Cardiac fibroblast (primary cell): ENCODE results near the gene MSMO1.
A peak's percentile ranks its signal among the peaks of the same experiment; 100 is the strongest.

Source experiments
- DNase-seq, 2 donors: peaks; one replicate each; pipeline versions ENCODE4 v3.0.0 to v3.0.0-alpha.2; 2010; ENCODE audit warnings: low read depth in 2 of 2
- H3K4me3 ChIP-seq, 2 donors: replicated peaks in 1 of 2; 1 replicate in 1 of 2; 2 replicates in 1 of 2; pipeline ENCODE4 v1.5.1; 2011; ENCODE audit warnings: low read depth in 2 of 2, low read length in 2 of 2, mild to moderate bottlenecking in 2 of 2, moderate library complexity in 1 of 2
- CTCF ChIP-seq: IDR thresholded peaks from one replicate; pipeline ENCODE4 v1.5.1; 2011; ENCODE audit warnings: low read depth, mild to moderate bottlenecking, low read length, inconsistent platforms

The MSMO1 gene

GRCh38 chr4:165324918-165325304 is 2.6 kb upstream of the MSMO1 start:
- TF ChIP-seq CTCF = no peak
- no peak overlapping the region for H3K4me3 ChIP-seq
- no peak for DNase-seq

GRCh38 chr4:165325732-165326512 is 1.5 kb upstream of the MSMO1 start:
- DNase-seq = peak; percentile 75 to 84
- H3K4me3 ChIP-seq = peak overlapping the region in 1 of 2 donors; percentile 3
- TF ChIP-seq CTCF = no peak

- peak overlapping the region; percentile 51 to 57 for H3K4me3 ChIP-seq
- no peak for TF ChIP-seq CTCF
- DNase-seq = peak in 1 of 2 donors; percentile 54
Measured at GRCh38 chr4:165326831-165327210, 648 bp upstream of the MSMO1 start.

- no peak for DNase-seq
- TF ChIP-seq CTCF = no peak
- H3K4me3 ChIP-seq = peak overlapping the region; percentile 89 to 93
Measured at GRCh38 chr4:165328101-165328425, 594 bp downstream of the MSMO1 start.

GRCh38 chr4:165328708-165329107 is 1.2 kb downstream of the MSMO1 start:
- DNase-seq = no peak
- no peak for TF ChIP-seq CTCF
- peak overlapping the region; percentile 89 to 93 for H3K4me3 ChIP-seq

GRCh38 chr4:165330071-165330470 is 2.6 kb downstream of the MSMO1 start:
- no peak for DNase-seq
- no peak for TF ChIP-seq CTCF
- H3K4me3 ChIP-seq = peak overlapping the region; percentile 11 to 93

- peak overlapping the region in 1 of 2 donors; percentile 93 for H3K4me3 ChIP-seq
- DNase-seq = no peak
- TF ChIP-seq CTCF = no peak
Measured at GRCh38 chr4:165330666-165331065, 3.2 kb downstream of the MSMO1 start.
